NCI-H1048 (cell line): ENCODE data around the gene RBMXL3.

Experiments used
- DNase-seq: peaks from one replicate; lab custom pipeline; 2025; lab: John Stamatoyannopoulos, UW

RBMXL3 gene

DNA sequence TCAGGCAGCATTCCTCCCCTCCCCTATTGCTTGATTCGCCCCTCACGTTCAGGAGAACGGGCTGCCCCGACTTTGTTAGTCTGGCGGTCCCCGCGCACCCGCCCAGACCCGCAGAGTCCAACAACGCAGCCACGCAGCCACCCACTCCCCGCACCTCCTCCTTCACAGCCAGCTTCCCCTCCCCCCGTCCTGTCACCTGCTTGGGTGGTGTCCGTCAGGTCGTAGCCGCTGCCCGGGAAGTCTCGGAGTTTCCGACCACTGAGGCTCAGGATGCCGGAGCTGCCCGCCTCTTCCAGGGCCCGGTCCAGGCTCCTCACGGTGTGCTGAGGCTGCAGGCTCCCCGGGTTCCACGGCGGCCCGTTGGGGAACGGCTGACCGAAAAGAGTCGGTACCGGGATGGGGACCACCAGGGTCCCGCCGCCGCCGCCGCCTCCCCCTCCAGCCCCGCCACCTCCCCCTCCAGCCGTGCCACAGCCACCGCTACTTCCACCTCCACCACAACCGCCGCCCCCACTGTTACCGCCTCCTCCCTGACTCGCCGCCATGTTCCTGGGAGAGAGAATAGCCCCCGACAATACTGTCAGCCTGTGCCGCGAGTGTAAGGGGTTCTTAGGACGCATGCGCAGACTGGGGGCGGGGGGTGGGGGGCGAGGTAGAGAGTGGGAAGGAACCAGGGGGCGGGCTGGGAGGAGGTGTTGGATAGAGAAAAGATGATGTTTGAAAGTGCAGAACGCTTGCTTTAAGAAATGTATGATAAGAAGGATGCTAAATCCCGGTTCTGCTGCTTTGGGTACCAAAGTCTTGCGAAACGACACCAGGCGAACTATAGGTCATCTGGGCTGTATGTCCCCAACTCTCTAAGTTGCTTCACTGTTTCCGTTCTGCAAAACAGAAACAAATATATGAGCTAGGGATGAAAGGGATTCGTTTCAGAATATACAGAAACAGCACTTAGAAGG lies 44.6 kb downstream of the RBMXL3 start, which contains the start of gene LRCH2:
Gene LRCH2 (minus strand): TSS at position 600 of the 959 bp plus-strand sequence. CDS start 55 bp downstream, at position 545.
- no peak for DNase-seq

DNA sequence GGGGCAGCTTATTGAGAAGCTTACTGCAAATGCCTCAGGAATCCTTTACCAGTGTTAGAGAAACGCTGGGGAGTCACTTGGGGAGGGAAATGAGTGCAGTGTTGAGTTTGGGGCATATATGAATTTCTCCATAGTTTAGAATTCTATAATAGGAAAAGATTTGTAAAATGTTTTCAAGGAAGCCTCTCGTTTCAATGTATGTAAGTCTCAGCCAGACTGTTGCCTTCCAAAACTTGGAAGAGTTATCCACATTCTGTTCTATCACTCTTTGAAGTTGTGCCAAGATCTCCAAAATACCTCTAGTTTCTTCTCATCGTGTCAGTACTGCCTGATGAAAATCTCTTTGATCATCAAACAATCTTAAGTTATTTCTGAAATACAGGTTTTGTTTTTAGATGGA lies 45.3 kb downstream of the RBMXL3 start:
- no peak for DNase-seq

DNA sequence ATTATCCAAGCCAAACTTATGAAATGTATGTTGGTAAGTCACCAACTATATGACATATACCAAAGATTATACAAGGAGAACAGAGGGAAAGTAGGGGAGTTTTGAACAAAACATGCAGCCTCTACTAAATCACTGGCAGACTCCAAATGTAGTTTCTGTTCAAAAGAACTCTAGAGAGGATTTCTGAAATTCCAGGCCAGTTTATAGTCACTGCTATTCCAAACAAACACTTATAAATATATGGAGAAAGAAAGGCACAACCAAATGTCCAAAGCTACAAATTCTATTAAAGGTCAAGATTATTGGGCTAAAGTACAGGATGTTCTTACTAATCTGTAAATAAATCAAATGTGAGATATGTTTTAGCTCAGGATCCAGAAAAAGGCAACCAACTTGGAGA lies 47.4 kb downstream of the RBMXL3 start:
- no peak for DNase-seq

DNA sequence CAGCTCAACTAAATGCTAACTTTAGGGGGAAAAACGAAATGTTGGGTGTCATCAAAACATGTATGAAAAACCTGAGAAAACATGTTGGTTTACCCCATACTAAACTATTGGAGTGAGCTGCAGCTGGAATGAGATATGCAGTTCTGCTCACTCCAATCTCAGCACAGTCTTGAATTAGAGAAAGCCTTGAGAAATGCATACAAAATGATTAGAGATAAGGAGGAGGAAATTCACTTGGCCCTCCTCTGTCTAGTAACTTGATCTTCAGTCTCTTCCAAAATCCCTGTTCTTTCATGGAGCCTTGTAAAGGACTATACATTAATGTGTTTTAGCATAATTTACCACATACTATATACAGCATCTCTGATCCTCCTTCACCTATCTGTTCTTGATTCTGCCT lies 47.8 kb downstream of the RBMXL3 start:
- no peak for DNase-seq
